T-helper 1 cell treated with Interleukin-12 subunit alpha and Interleukin-12 subunit beta and Interleukin-4 antibody, amounts not matched to agents 30 μg/mL and 1 μg/mL, for 36 hours (primary cell): Measurements from ENCODE around the gene HSD11B1.

Source experiments
- H3K27ac Mint-ChIP-seq: one replicate; pipeline ENCODE4 v1.8.0; 2021; ENCODE audit warnings: mild to moderate bottlenecking, mixed read lengths
- H3K27me3 Mint-ChIP-seq: one replicate; pipeline ENCODE4 v1.8.0; 2021; ENCODE audit warnings: low read depth, mixed read lengths
- H3K36me3 Mint-ChIP-seq: one replicate; pipeline ENCODE4 v1.8.0; 2021; ENCODE audit warnings: low read depth, mixed read lengths
- H3K4me1 Mint-ChIP-seq: one replicate; pipeline ENCODE4 v1.8.0; 2021; ENCODE audit warnings: low read depth, mixed read lengths
- H3K4me3 Mint-ChIP-seq: one replicate; pipeline ENCODE4 v1.8.0; 2021; ENCODE audit warnings: mild to moderate bottlenecking, moderate library complexity, mixed read lengths
- H3K9me3 Mint-ChIP-seq: one replicate; pipeline ENCODE4 v1.8.0; 2021; ENCODE audit warnings: mixed read lengths

The HSD11B1 gene

DNA sequence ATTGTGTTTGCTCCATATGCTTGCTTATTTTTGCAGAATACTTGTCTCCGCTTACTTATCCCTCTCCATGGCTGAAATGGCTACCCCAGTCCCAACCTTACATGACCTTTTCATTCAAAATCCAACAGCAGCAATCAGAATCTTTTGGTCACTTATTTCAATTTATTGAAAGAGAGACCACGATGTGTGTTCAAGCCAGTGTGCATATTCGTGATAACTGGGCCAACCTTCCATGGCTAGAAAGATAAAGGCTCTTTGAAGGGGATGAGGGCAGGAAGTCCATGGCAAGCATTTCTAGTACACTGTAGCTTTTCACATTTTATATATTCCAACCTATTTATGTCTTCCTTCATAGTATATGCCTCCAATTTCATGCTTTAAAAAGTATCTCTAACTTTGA, 23.1 kb downstream of the HSD11B1 start:
- H3K4me1 Mint-ChIP-seq: peaks cover 33% of the 10 kb centered on the region
- peak overlapping the region; percentile 59 for H3K27ac Mint-ChIP-seq
- H3K4me3 Mint-ChIP-seq: no peak overlapping the region
- no peaks in the 10 kb centered on the region for H3K27me3 Mint-ChIP-seq
- peaks cover 12% of the 10 kb centered on the region for H3K9me3 Mint-ChIP-seq
- peaks cover 19% of the 10 kb centered on the region for H3K36me3 Mint-ChIP-seq

DNA sequence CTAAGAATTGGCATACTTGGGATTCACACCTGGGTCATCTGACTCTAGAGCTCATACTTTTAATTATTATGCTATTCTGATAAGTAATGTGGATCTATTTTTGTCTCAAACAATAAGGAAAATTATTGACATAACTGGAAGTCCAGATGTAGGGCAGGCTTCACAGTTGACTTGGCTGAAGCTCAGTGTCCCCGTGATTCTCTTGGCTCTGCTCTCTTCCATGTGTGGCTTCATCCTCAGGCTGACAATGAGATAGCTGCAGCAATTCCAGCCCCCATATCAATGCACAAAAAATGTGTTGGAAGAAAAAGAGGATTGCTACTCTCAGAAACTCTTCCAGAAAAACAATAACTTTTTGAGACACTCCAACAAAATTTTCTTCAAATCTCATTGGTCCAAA, 23.8 kb downstream of the HSD11B1 start:
- Mint-ChIP-seq H3K4me3 (no peak overlapping the region), H3K27ac (no peak overlapping the region), H3K4me1 (peaks cover 37% of the 10 kb centered on the region), H3K36me3 (peaks cover 23% of the 10 kb centered on the region), H3K27me3 (no peaks in the 10 kb centered on the region), H3K9me3 (peaks cover 12% of the 10 kb centered on the region)

DNA sequence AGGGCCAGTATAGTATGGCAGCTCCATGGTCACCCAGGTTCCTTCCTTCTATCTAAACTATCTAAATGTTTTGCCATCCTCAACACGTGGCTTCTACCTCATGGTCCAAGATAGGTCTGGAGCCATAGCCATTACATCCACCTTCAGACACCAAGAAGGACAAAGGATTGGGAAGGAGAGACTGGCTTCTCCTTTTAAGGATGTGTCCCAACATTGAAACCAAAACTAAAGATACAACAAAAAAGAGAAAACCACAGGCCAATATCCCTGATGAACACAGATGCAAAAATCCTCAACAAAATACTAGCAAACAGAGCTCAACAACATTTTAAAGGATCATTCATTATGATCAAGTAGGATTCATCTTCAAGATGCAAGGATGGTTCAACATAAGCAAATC, 24.8 kb downstream of the HSD11B1 start:
- peaks cover 27% of the 10 kb centered on the region for H3K36me3 Mint-ChIP-seq
- H3K9me3 Mint-ChIP-seq: peaks cover 12% of the 10 kb centered on the region
- H3K27ac Mint-ChIP-seq: no peak overlapping the region
- H3K4me1 Mint-ChIP-seq: peaks cover 33% of the 10 kb centered on the region
- H3K4me3 Mint-ChIP-seq: no peak overlapping the region
- H3K27me3 Mint-ChIP-seq: no peaks in the 10 kb centered on the region

DNA sequence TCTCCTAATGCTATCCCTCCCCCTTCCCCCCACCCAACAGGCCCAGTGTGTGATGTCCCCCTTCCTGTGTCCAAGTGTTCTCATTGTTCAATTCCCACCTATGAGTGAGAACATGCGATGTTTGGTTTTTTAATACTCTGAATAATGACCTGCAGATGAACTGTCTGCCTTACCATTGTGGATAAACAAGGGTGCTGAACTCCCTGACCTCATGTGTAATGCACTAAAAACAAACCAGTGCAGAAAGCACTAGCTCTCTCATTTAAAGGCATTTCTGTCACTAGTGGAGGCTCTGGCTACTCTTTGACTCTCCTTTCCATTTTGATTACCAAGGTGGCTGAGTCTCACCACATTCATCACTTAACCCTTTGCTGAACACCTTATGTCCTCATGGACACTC, 28.1 kb downstream of the HSD11B1 start:
- Mint-ChIP-seq H3K4me3 (no peak overlapping the region), H3K27ac (no peak overlapping the region), H3K4me1 (peaks cover 25% of the 10 kb centered on the region)

DNA sequence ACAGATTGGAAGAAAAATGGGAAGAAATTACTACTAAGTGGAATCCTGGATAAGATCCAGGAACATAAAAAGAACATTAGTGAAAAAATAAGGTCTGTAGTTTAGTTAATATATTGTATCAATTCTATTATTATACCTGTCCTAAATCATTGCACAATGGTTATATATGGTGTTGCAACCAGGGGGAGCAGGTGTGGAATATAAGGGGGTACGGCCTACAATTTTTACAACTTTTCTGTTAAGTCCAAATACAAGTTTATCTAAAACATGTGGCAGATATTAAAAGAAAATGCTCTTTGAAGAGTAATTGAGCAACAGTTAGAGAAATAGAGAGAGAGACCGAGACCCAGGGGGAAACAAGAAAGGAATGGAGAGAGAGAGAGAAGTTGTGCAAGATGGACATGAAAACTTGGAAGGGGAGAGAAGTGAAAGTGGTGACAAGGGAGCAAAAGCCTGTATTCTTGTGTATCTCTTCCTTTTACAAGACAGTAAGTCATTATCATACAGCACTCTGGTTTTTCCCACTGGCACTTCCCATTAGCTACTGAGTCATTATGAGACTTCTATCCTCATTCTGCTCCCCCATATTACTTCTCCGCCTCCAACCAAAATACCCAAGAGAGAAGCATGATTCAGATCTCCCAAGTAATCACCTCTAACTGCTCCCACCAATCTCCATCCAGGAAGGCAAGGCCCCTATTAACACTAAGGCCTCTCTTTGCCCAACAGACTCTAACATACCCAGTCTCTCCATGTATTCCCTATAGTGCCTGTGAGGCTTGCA, 29.0 kb downstream of the HSD11B1 start:
- Mint-ChIP-seq H3K36me3 (peaks cover 24% of the 10 kb centered on the region), H3K4me1 (peaks cover 24% of the 10 kb centered on the region), H3K27ac (no peak overlapping the region), H3K27me3 (no peaks in the 10 kb centered on the region), H3K9me3 (peaks cover 12% of the 10 kb centered on the region), H3K4me3 (no peak overlapping the region)

More for the DNA sequence above, 28.1 kb downstream of the HSD11B1 start:
- no peaks in the 10 kb centered on the region for H3K27me3 Mint-ChIP-seq
- H3K9me3 Mint-ChIP-seq: peaks cover 12% of the 10 kb centered on the region
- H3K36me3 Mint-ChIP-seq: peaks cover 26% of the 10 kb centered on the region

DNA sequence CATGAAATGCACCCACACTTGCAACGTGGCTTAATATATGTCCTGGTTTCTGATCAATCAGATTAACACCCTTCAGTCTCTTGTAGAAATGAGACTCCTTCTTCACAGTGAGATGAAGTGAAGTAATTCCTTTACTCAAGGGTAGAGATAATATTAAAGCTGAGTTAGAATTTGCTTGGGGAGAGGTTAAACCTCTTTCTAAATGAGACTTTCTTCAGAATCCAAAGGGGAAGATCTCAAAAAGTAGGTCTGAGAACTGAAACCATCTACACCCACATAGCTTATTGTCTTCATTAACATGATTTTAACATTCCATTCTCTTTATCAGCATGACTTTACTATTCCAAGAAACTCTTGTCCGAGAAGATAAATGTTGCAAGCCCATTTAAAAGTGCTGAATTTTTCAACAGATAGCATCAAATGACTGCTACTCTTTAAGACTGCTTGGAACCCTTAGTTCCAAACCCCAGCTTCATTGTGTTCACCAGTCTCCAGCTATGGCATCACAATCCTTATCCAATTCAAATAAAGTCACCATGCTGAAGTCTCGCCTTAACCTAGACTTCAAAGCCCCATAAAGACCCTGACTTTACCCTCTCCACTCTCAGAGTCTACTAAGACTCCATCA, 32.0 kb downstream of the HSD11B1 start:
- peaks cover 22% of the 10 kb centered on the region for H3K4me1 Mint-ChIP-seq
- H3K4me3 Mint-ChIP-seq: no peak overlapping the region
- H3K27ac Mint-ChIP-seq: no peak overlapping the region
- no peaks in the 10 kb centered on the region for H3K9me3 Mint-ChIP-seq
- no peaks in the 10 kb centered on the region for H3K27me3 Mint-ChIP-seq
- H3K36me3 Mint-ChIP-seq: peaks cover 20% of the 10 kb centered on the region

DNA sequence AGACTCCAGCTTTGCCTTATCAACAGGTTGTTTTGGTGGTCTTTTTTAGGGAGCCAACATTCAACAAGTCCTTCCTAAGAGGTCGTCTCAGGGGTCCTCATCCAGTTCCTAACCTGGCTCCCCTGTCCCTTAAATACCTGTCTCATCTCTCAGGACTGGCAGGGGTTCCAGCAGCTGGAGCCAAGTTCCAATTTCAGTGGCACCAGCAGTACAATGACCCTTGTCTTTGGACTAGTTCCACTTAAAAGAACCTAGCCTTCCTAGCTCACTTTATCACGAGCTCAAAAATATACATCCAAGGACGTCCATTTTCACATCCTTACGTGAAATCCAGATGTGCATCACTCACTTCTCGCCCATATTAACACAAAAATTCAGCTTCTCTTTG, 32.5 kb downstream of the HSD11B1 start:
- no peak overlapping the region for H3K4me3 Mint-ChIP-seq
- no peak overlapping the region for H3K27ac Mint-ChIP-seq
- H3K9me3 Mint-ChIP-seq: no peaks in the 10 kb centered on the region
- H3K27me3 Mint-ChIP-seq: no peaks in the 10 kb centered on the region
- H3K36me3 Mint-ChIP-seq: peaks cover 20% of the 10 kb centered on the region
- H3K4me1 Mint-ChIP-seq: peaks cover 27% of the 10 kb centered on the region

DNA sequence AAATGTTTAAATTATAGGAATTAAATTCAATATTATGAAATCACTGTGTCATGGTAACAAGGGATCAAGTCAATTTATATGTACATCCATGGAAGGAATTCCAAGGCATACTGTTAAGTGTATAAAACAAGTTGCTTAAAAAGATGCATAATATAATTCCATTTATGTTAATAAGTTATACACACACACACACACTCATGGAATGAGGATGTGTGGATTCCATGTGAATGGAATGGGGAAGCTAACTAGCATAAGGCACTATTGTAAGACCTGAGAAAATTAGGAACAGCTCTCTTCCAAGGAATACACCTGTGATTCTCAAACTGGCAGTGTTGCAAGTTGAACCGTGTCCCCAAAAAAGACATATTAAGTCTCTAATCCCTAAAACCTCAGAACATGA, 33.6 kb downstream of the HSD11B1 start:
- Mint-ChIP-seq H3K9me3 (no peaks in the 10 kb centered on the region), H3K36me3 (peaks cover 14% of the 10 kb centered on the region), H3K4me1 (peaks cover 30% of the 10 kb centered on the region), H3K27ac (no peak overlapping the region), H3K27me3 (no peaks in the 10 kb centered on the region), H3K4me3 (no peak overlapping the region)

DNA sequence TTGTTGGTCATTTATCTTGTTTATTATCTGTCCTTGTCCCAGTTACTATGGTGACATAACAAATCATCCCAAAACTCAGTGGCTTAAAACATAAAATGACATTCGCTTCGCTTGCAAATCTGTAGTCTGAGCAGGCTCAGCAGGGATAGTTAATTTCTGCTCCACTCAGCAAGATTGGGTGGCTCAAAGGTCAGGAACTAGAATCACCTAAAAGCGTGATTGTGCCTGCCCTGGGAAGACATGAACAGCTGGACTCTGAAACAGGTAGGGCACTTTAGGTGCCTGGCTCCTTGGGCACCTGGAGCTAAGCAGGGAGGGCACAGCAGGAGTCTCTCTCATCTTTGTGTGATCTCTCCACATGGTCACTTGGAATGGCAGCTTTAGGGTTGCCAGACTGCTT, 36.5 kb downstream of the HSD11B1 start:
- Mint-ChIP-seq H3K27ac (no peak overlapping the region), H3K4me1 (peaks cover 25% of the 10 kb centered on the region), H3K36me3 (peaks cover 5% of the 10 kb centered on the region), H3K27me3 (no peaks in the 10 kb centered on the region), H3K4me3 (no peak overlapping the region), H3K9me3 (no peaks in the 10 kb centered on the region)

DNA sequence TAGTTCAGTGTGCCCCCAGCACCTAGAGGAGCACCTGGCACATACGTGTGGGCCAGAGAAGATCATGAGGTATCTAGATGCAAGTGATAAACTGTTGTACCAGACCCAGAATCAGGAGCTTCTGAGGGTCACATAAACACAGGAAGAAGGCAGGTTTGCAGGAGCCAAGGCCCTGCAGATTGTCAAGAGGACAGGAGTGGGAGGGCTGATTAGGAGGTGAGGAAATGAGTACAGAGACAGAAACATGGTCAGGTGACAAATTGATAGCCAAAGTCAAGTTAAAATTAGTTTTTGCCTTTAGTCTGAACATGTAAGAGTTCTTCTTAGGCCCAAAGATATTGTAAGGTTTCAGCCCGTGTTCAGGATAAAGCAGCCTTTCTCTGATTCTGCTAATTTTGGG, 37.2 kb downstream of the HSD11B1 start:
- Mint-ChIP-seq H3K9me3 (no peaks in the 10 kb centered on the region), H3K4me1 (peaks cover 25% of the 10 kb centered on the region), H3K4me3 (no peak overlapping the region), H3K27me3 (no peaks in the 10 kb centered on the region), H3K27ac (no peak overlapping the region), H3K36me3 (peaks cover 2% of the 10 kb centered on the region)

DNA sequence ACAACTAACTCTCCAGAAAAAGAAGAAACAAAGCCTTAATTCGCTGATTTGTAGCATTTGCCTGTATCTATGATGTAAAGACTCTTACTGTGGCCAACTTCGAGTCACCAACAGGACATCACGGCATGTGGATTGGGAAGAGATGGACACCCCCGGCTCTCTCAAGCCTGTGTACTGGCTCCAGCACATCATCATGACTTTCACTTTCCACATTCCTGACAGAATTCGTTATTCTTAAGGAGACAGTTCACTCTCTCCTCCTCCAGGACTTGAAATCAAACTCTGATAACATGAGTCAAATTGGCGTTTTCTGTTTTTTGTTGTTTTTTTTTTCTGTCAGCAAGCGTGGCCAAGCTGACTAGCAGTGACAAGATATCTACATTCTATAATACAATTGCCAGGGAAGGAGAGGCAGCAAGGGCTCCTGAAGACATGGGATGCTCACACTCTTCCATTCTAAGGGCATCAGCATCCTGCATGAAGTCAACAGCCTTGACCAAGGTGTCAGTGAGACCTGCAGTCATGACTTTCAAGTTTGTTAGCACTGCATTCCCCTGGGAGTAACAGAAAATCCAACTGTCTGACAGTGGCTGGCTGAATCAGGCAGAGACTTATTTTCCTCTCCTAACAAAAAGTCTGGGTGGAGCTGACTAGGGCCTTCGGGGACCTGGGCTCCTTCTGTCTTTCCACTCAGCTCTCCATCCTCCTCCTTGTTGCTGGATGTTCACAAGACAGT, 37.9 kb downstream of the HSD11B1 start:
- peak overlapping the region; percentile 24 for H3K27ac Mint-ChIP-seq
- peaks cover 30% of the 10 kb centered on the region for H3K4me1 Mint-ChIP-seq
- no peak overlapping the region for H3K4me3 Mint-ChIP-seq
- peaks cover 2% of the 10 kb centered on the region for H3K36me3 Mint-ChIP-seq
- no peaks in the 10 kb centered on the region for H3K9me3 Mint-ChIP-seq
- no peaks in the 10 kb centered on the region for H3K27me3 Mint-ChIP-seq

DNA sequence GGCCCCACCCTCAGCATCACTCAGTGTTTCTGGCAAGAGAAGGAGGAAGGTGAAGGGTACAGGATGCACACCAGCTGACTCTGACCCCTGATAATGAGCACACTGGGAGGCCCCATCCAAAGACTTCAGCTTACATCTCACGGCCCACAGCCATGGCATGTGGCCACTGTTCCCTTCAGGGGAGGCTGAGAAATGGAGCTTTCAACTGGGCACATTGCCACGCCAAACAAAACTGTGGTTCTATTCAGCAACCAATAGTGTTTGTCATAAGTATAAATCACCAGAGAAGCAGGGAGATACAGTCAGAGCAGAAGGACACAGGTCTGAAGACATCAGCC, 38.5 kb downstream of the HSD11B1 start:
- Mint-ChIP-seq H3K36me3 (no peaks in the 10 kb centered on the region), H3K9me3 (no peaks in the 10 kb centered on the region), H3K4me3 (no peak overlapping the region), H3K4me1 (peaks cover 36% of the 10 kb centered on the region), H3K27me3 (no peaks in the 10 kb centered on the region), H3K27ac (peak overlapping the region; percentile 24)

DNA sequence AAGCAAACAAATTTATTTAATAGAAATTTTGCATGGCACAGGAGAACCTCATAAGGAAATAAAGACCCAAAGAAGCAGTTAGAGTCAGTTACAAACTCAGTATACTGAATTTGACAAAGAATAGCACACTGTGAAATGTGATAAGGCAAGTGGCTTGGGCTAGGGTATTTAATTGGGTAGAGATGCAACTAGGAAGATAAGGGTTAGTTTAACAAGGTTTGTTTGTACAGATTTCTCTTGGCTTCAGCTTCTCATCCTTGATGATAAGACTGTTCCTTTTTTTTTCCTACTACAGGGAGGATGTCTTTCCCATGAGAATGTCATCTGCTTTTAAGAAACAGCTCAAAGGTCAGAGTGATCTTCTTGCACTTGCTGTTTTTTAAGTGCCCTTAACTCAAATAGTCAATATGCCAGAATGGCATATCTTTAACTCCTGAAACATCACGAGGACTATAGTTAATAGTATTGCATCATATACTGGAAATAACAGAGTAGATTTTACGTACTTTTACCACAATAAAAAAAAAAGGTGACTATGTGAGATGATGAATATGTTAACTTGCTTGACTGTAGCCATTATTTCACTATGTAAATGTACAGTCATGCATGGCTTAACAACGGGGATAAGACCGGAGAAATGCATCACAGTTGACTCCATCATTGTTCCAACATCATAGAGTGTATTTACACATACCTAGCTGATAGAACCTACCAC, 42.0 kb downstream of the HSD11B1 start:
- Mint-ChIP-seq H3K27ac (no peak overlapping the region), H3K4me3 (no peak overlapping the region)

DNA sequence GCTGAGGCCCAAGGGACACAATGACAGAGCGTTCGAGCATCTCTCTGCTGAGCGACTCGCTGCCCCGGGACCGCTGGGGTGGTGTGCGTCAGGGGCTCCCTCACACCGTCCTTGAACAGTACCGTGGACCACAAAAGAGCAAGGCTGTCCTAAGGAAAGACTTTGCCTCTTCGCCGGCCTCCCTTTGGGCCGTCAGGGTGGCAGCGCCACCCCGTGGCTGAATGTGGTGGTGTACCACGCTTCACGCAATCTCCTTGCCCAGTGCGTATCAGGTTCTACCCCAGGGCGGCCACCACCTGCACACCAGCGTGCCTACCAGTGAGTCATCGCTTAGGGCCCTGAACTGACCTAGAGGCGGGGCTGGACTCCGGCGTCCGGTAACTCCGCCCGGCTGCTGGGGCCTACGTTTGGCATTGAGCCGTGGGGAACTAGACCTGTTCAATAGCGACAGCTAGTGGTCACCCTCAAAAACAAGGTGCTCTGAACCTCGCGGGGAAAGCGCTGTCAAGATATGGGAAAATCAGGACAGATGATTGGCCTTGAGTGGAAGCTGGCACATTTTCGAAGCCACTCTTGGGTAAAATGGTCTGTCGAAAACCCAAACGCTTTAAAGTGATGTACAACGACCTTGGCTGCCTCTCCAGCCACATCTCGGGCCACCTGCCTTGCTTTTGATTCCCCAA, 43.1 kb downstream of the HSD11B1 start:
- Mint-ChIP-seq H3K4me3 (peak overlapping the region; percentile 83), H3K27ac (peak overlapping the region; percentile 96), H3K4me1 (peaks cover 58% of the 10 kb centered on the region), H3K9me3 (no peaks in the 10 kb centered on the region), H3K36me3 (peaks cover 5% of the 10 kb centered on the region), H3K27me3 (no peaks in the 10 kb centered on the region)

More for the DNA sequence above, 42.0 kb downstream of the HSD11B1 start:
- Mint-ChIP-seq H3K9me3 (no peaks in the 10 kb centered on the region), H3K27me3 (no peaks in the 10 kb centered on the region), H3K4me1 (peaks cover 57% of the 10 kb centered on the region), H3K36me3 (no peaks in the 10 kb centered on the region)
